Measurements from ENCODE around the gene CARMIL1.

DNA sequence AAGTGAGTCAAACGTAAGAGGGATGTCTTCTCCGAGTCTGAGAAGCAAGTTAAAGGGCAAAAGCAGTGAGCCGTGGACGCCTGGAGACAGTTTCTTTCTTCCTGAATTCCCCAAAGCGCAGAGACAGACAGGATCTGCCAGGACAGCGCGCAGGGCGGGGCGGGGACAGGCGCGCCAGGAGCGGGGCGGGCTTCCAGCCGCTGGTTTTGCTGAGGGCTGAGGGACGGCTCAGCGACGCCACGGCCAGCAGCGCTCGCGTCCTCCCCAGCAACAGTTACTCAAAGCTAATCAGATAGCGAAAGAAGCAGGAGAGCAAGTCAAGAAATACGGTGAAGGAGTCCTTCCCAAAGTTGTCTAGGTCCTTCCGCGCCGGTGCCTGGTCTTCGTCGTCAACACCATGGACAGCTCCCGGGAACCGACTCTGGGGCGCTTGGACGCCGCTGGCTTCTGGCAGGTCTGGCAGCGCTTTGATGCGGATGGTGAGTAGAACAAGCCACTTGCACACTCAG, 372.9 kb downstream of the CARMIL1 start, which contains the start of gene SCGN:
- TF ChIP-seq POLR2A (IDR thresholded peaks at IDR 0.05; ENCODE audit: low read length) (no peak), GATA1 (IDR thresholded peaks at IDR 0.05; ENCODE audit: low read depth, low read length) (no peak)
